Smooth muscle cell (in vitro differentiated cells): ENCODE data around the gene MUC5AC. TPM values are rescaled to one million over a fixed set of nuclear protein-coding genes. Genes with fewer than 3 reads are reported as not detected.

ENCODE experiments used
- DNase-seq: peaks from one replicate; lab custom pipeline; 2025; ENCODE audit not compliant: unreplicated experiment; lab: John Stamatoyannopoulos, UW
- H2AFZ ChIP-seq: fragments of 200-600 bp; sonication (generic); 2 replicates; pipeline ENCODE4 v1.6.0; 2016; ENCODE audit warnings: antibody characterized with exemption, low read depth, mild to moderate bottlenecking
- H3F3A ChIP-seq: fragments of 200-600 bp; sonication (generic); 2 replicates; pipeline ENCODE4 v1.6.0; 2017; ENCODE audit warnings: antibody characterized with exemption, low read depth
- H3K27ac ChIP-seq: fragments of 200-600 bp; sonication (generic); 2 replicates; pipeline ENCODE4 v1.5.1; 2016; ENCODE audit warnings: low read depth, mild to moderate bottlenecking
- H3K27me3 ChIP-seq: fragments of 200-600 bp; sonication (generic); 2 replicates; pipeline ENCODE4 v1.6.1; 2016; ENCODE audit warnings: low read depth, mild to moderate bottlenecking
- H3K36me3 ChIP-seq: fragments of 200-600 bp; sonication (generic); 2 replicates; pipeline ENCODE4 v1.5.1; 2016; ENCODE audit warnings: low read depth
- H3K4me1 ChIP-seq: fragments of 200-600 bp; sonication (generic); 2 replicates; pipeline ENCODE4 v1.5.1; 2016; ENCODE audit warnings: low read depth
- H3K4me2 ChIP-seq: fragments of 200-600 bp; sonication (generic); 2 replicates; pipeline ENCODE4 v1.6.0; 2016; ENCODE audit warnings: mild to moderate bottlenecking
- H3K4me3 ChIP-seq: fragments of 200-600 bp; sonication (generic); 2 replicates; pipeline ENCODE4 v1.5.1; 2016; ENCODE audit warnings: mild to moderate bottlenecking
- H3K79me2 ChIP-seq: fragments of 200-600 bp; sonication (generic); 2 replicates; pipeline ENCODE4 v1.6.0; 2016; ENCODE audit warnings: low read depth, mild to moderate bottlenecking
- H3K9ac ChIP-seq: fragments of 200-600 bp; sonication (generic); 2 replicates; pipeline ENCODE4 v1.6.0; 2016; ENCODE audit warnings: low read depth
- H3K9me3 ChIP-seq: fragments of 200-600 bp; sonication (generic); replicated peaks from 2 replicates; pipeline ENCODE4 v1.5.1; 2016; ENCODE audit warnings: low read depth
- H4K20me1 ChIP-seq: fragments of 200-600 bp; sonication (generic); 2 replicates; pipeline ENCODE4 v1.6.0; 2016; ENCODE audit warnings: low read depth
- CTCF ChIP-seq: fragments of 200-600 bp; sonication (generic); IDR thresholded peaks from 2 replicates; pipeline ENCODE4 v1.5.1; 2017; ENCODE audit warnings: borderline replicate concordance, mild to moderate bottlenecking, antibody characterized with exemption; ENCODE audit not compliant: insufficient read depth, poor library complexity, severe bottlenecking
- WGBS: methylation state at CpG from one replicate; pipeline ENCODE4 v1.1.7; 2016; ENCODE audit warnings: low lambda C conversion rate; 5-methylcytosine and 5-hydroxymethylcytosine counted together
- polyA plus RNA-seq: library from polyadenylated mRNA; unstranded; fragments of >200 nt; fragmentation: Nextera tagmentation; extraction: Ambion mirVana; gene quantifications from 2 replicates; pipeline ENCODE4 v1.2.1, GENCODE V29; 2016
- total RNA-seq: library from RNA; depleted of rRNA; stranded (reverse); fragments of >200 nt; gene quantifications from 2 replicates; pipeline ENCODE4 v1.2.3, GENCODE V29; 2014

Gene MUC5AC
- total and polyA plus RNA-seq, 2 experiments from 2014 or later = not detected

- no peaks in the 10 kb centered on the region for H3K79me2 ChIP-seq
- no peaks in the 10 kb centered on the region for H3K4me1 ChIP-seq
- H4K20me1 ChIP-seq = no peaks in the 10 kb centered on the region
- H3F3A ChIP-seq = no peaks in the 10 kb centered on the region
- H2AFZ ChIP-seq = no peak overlapping the region
- 87% methylated on average over 26 of the region's 30 CpGs for WGBS
- no peak overlapping the region for H3K27ac ChIP-seq
- no peak overlapping the region for H3K4me2 ChIP-seq
- H3K4me3 ChIP-seq = no peak overlapping the region
- no peaks in the 10 kb centered on the region for H3K9me3 ChIP-seq
- H3K9ac ChIP-seq = no peak overlapping the region
- H3K36me3 ChIP-seq = no peaks in the 10 kb centered on the region
- no peaks in the 10 kb centered on the region for H3K27me3 ChIP-seq
- no peak for TF ChIP-seq CTCF
- DNase-seq = no peak
These were observed 45.9 kb downstream of the MUC5AC start for GRCh38 chr11:1203505-1204271.

GRCh38 chr11:1204381-1205101 is 46.8 kb downstream of the MUC5AC start:
- Histone ChIP-seq H3K27me3 (no peaks in the 10 kb centered on the region), H3K9me3 (no peaks in the 10 kb centered on the region), H3K9ac (no peak overlapping the region), H3K27ac (no peak overlapping the region), H3K4me3 (no peak overlapping the region), H4K20me1 (no peaks in the 10 kb centered on the region), H3K79me2 (no peaks in the 10 kb centered on the region), H3F3A (no peaks in the 10 kb centered on the region), H3K36me3 (no peaks in the 10 kb centered on the region), H3K4me1 (no peaks in the 10 kb centered on the region), H2AFZ (no peak overlapping the region), H3K4me2 (no peak overlapping the region)
- WGBS = 92% methylated on average over 22 of the region's 22 CpGs
- no peak for DNase-seq
- no peak for TF ChIP-seq CTCF

- Histone ChIP-seq H3K4me2 (no peak overlapping the region), H3K79me2 (no peaks in the 10 kb centered on the region), H3K36me3 (no peaks in the 10 kb centered on the region), H3K4me3 (no peak overlapping the region), H2AFZ (no peak overlapping the region), H3K9me3 (no peaks in the 10 kb centered on the region), H3K9ac (no peak overlapping the region), H3K27ac (no peak overlapping the region), H4K20me1 (no peaks in the 10 kb centered on the region), H3K4me1 (no peaks in the 10 kb centered on the region), H3K27me3 (no peaks in the 10 kb centered on the region), H3F3A (no peaks in the 10 kb centered on the region)
- no peak for DNase-seq
- 85% methylated on average over 35 of the region's 35 CpGs for WGBS
- no peak for TF ChIP-seq CTCF
These were observed 47.6 kb downstream of the MUC5AC start for GRCh38 chr11:1205121-1205986.
